Measurements from ENCODE around the gene ATXN7L3B.

- TF ChIP-seq POLR2A (IDR thresholded peaks at IDR 0.05) (no peak), CTCF (IDR thresholded peaks at IDR 0.05) (peak; percentile 36 to 61 (median 58))
Measured at GRCh38 chr12:74537126-74537706, 419 bp upstream of the ATXN7L3B start.
